IMR-90 (cell line): Measurements from ENCODE around the gene MINK1. TPM values are rescaled to one million over a fixed set of nuclear protein-coding genes. Genes with fewer than 3 reads are reported as not detected.

Experiments
- ATAC-seq: fragments of 200-7000 bp; cut with Tn5 transposase; 2 replicates; pipeline ENCODE4 v1.9.1; 2020; ENCODE audit warnings: low read depth, mild to moderate bottlenecking, moderate library complexity
- BruUV-seq: library from RNA; stranded (reverse); fragments of 400-500 nt; replicated peaks from 2 replicates; lab custom pipeline; 2021; lab: Mats Ljungman, UMichigan
- CTCF ChIA-PET: fragments of 300-600 bp; formaldehyde crosslinking; extraction: SDS; loops from one replicate; lab custom pipeline; 2021; ENCODE audit warnings: antibody characterized with exemption; lab: Yijun Ruan, JAX
- POLR2A ChIA-PET: fragments of 300-600 bp; sonication (Branson Sonifier 250); formaldehyde crosslinking; loops from one replicate; lab custom pipeline; 2022; ENCODE audit warnings: antibody characterized with exemption; ENCODE audit not compliant: unreplicated experiment; lab: Charles Lee
- DNase-seq: peaks from one replicate; pipeline ENCODE4 v3.0.0; 2013
- H2AFZ ChIP-seq: replicated peaks from 2 replicates; pipeline ENCODE3; 2013; ENCODE audit warnings: low read length, mild to moderate bottlenecking; ENCODE audit not compliant: poor library complexity
- H2AK5ac ChIP-seq: 2 replicates; pipeline ENCODE4 v1.6.1; 2013; ENCODE audit warnings: low read depth, low read length, inconsistent platforms
- H2AK9ac ChIP-seq: replicated peaks from 2 replicates; pipeline ENCODE3; 2013; ENCODE audit warnings: mild to moderate bottlenecking, low read depth, low read length, moderate library complexity; ENCODE audit not compliant: poor library complexity
- H2BK120ac ChIP-seq: 2 replicates; pipeline ENCODE4 v1.6.1; 2013; ENCODE audit warnings: low read depth, low read length, inconsistent platforms
- H2BK15ac ChIP-seq: 3 replicates; pipeline ENCODE4 v1.6.1; 2013; ENCODE audit warnings: low read depth, low read length, inconsistent platforms
- H2BK20ac ChIP-seq: 2 replicates; pipeline ENCODE4 v1.6.1; 2013; ENCODE audit warnings: low read depth, mild to moderate bottlenecking, inconsistent platforms, low read length, moderate library complexity
- H2BK5ac ChIP-seq: 2 replicates; pipeline ENCODE4 v1.6.1; 2013; ENCODE audit warnings: mild to moderate bottlenecking, low read depth, low read length, inconsistent platforms; ENCODE audit not compliant: poor library complexity, severe bottlenecking
- H3K14ac ChIP-seq: replicated peaks from 2 replicates; pipeline ENCODE4 v1.6.1; 2013; ENCODE audit warnings: low read depth, low read length, inconsistent platforms
- H3K18ac ChIP-seq: 2 replicates; pipeline ENCODE4 v1.6.1; 2013; ENCODE audit warnings: low read depth, low read length, control low read depth
- H3K23ac ChIP-seq: 2 replicates; pipeline ENCODE4 v1.6.1; 2013; ENCODE audit warnings: low read depth, low read length, inconsistent platforms
- H3K27ac ChIP-seq: 2 replicates; pipeline ENCODE4 v1.5.1; 2013; ENCODE audit warnings: mild to moderate bottlenecking, control low read depth, low read length; ENCODE audit not compliant: insufficient read depth
- H3K27me3 ChIP-seq: 2 replicates; pipeline ENCODE4 v1.6.1; 2013; ENCODE audit warnings: low read length; ENCODE audit not compliant: control insufficient read depth, insufficient read depth
- H3K36me3 ChIP-seq: 2 replicates; pipeline ENCODE4 v1.6.1; 2013; ENCODE audit warnings: low read length, mixed read lengths; ENCODE audit not compliant: control insufficient read depth, insufficient read depth
- H3K4ac ChIP-seq: 2 replicates; pipeline ENCODE4 v1.6.1; 2013; ENCODE audit warnings: low read depth, low read length, inconsistent platforms
- H3K4me1 ChIP-seq: 2 replicates; pipeline ENCODE4 v1.6.1; 2013; ENCODE audit warnings: low read length, mixed read lengths; ENCODE audit not compliant: control insufficient read depth, insufficient read depth
- H3K4me2 ChIP-seq: 2 replicates; pipeline ENCODE4 v1.6.1; 2013; ENCODE audit warnings: low read depth, mild to moderate bottlenecking, control low read depth, low read length, moderate library complexity
- H3K4me3 ChIP-seq: 2 replicates; pipeline ENCODE4 v1.5.1; 2013; ENCODE audit warnings: low read depth, mild to moderate bottlenecking, control low read depth, low read length, moderate library complexity; ENCODE audit not compliant: insufficient read depth
- H3K56ac ChIP-seq: 2 replicates; pipeline ENCODE4 v1.6.1; 2013; ENCODE audit warnings: low read length, inconsistent platforms; ENCODE audit not compliant: insufficient read depth; ENCODE audit errors: extremely low read depth
- H3K79me1 ChIP-seq, 2 experiments: 2 replicates each; pipeline ENCODE4 v1.6.1; 2013; ENCODE audit warnings: low read length in 2 of 2, inconsistent platforms in 1 of 2, low read depth in 1 of 2
- H3K9ac ChIP-seq: 2 replicates; pipeline ENCODE4 v1.6.1; 2013; ENCODE audit warnings: low read depth, low read length, control low read depth
- H3K9me1 ChIP-seq: 2 replicates; pipeline ENCODE4 v1.6.1; 2013; ENCODE audit warnings: low read length, inconsistent platforms; ENCODE audit not compliant: insufficient read depth
- H3K9me3 ChIP-seq: 2 replicates; pipeline ENCODE4 v1.6.1; 2013; ENCODE audit warnings: low read length; ENCODE audit not compliant: control insufficient read depth, insufficient read depth
- H4K20me1 ChIP-seq: 2 replicates; pipeline ENCODE4 v1.6.1; 2013; ENCODE audit warnings: low read length, inconsistent platforms; ENCODE audit not compliant: insufficient read depth
- H4K5ac ChIP-seq: 2 replicates; pipeline ENCODE4 v1.6.1; 2013; ENCODE audit warnings: mild to moderate bottlenecking, low read depth, low read length, control low read depth
- H4K8ac ChIP-seq, 2 experiments: 2 replicates each; pipeline ENCODE4 v1.6.1; 2013; ENCODE audit warnings: low read depth in 2 of 2, low read length in 2 of 2, control low read depth in 1 of 2, inconsistent platforms in 1 of 2
- H4K91ac ChIP-seq: 2 replicates; pipeline ENCODE4 v1.6.1; 2013; ENCODE audit warnings: low read depth, low read length, inconsistent platforms; ENCODE audit not compliant: insufficient read depth
- CEBPB ChIP-seq: IDR thresholded peaks from 2 replicates; pipeline ENCODE4 v1.6.1; 2012; ENCODE audit warnings: low read depth, low read length, improper control_type of control experiment
- RFX5 ChIP-seq: IDR thresholded peaks from 2 replicates; pipeline ENCODE4 v1.8.0; 2012; ENCODE audit warnings: low read depth, mild to moderate bottlenecking, low read length, moderate library complexity
- WGBS, 2 experiments: methylation state at CpG; one replicate each; pipeline versions ENCODE4 v1.1.5 to v1.1.7; 2013; ENCODE audit warnings: missing lambda C conversion rate in 2 of 2; ENCODE audit not compliant: insufficient read length in 1 of 2; ENCODE audit errors: extremely low coverage in 2 of 2; 5-methylcytosine and 5-hydroxymethylcytosine counted together
- dilution Hi-C: fragments of 300-500 bp; cut with HindIII; formaldehyde crosslinking; loops from one replicate; pipeline ENCODE4 v1.14.3; 2018; ENCODE audit warnings: low sequenced_read_pairs; ENCODE audit not compliant: unreplicated experiment
- in situ Hi-C: fragments of 300-500 bp; cut with MboI; formaldehyde crosslinking; loops from 3 replicates; pipeline ENCODE4 v1.14.3; 2019; ENCODE audit warnings: low sequenced_read_pairs, inconsistent platforms, mixed read lengths
- intact Hi-C: fragments of 100-400 bp; cut with micrococcal nuclease; formaldehyde crosslinking; loops from 2 replicates; pipeline ENCODE4 v1.10.0; 2022
- polyA plus RNA-seq, 3 experiments: library from polyadenylated mRNA; depleted of rRNA; stranded (reverse); fragments of >200 nt; gene quantifications; 2 replicates each; pipeline ENCODE4 v1.2.3, GENCODE V29; 2012; ENCODE audit warnings: low replicate concordance in 1 of 3
- total RNA-seq: library from RNA; depleted of rRNA; stranded (reverse); fragments of >200 nt; gene quantifications from 2 replicates; pipeline ENCODE4 v1.2.3, GENCODE V29; 2012

MINK1 gene
- total and polyA plus RNA-seq, 2 of the 4 experiments (the other 2 are of a cell fraction): 12.2 to 40.9 TPM

- Histone ChIP-seq H3K27ac (no peak within 1 kb of the TSS), H3K14ac (no peak within 1 kb of the TSS), H2BK120ac (0 out of 2 replicates have a peak within 1 kb of the TSS, but pooled peaks have one; percentile 0), H3K4me3 (peak within 1 kb of the TSS; percentile 45), H3K79me1 (no peaks in the 10 kb centered on the region), H4K91ac (no peak within 1 kb of the TSS), H3K18ac (0 out of 2 replicates have a peak within 1 kb of the TSS, but pooled peaks have one; percentile 1), H2BK15ac (no peak within 1 kb of the TSS), H3K9me3 (no peaks in the 10 kb centered on the region; the same call in 1 of the 2 replicates), H3K56ac (no peak within 1 kb of the TSS), H4K8ac (peak within 1 kb of the TSS; percentile 16 to 93; a peak in 2 of 4 replicates), H4K5ac (peak within 1 kb of the TSS; percentile 37; the same call in 1 of the 2 replicates), H4K20me1 (no peaks in the 10 kb centered on the region; the same call in none of the 2 replicates), H3K4me1 (no peaks in the 10 kb centered on the region), H3K36me3 (peaks cover 28% of the 10 kb centered on the region), H3K4me2 (peak within 1 kb of the TSS; percentile 50), H3K4ac (peak within 1 kb of the TSS; percentile 40; the same call in 1 of the 2 replicates), H3K23ac (peak within 1 kb of the TSS; percentile 84; the same call in 1 of the 2 replicates), H2BK5ac (no peak within 1 kb of the TSS), H2AFZ (peak within 1 kb of the TSS; percentile 86), H3K27me3 (no peaks in the 10 kb centered on the region; the same call in 1 of the 2 replicates), H2AK9ac (peak within 1 kb of the TSS; percentile 58), H3K9me1 (peaks cover 4% of the 10 kb centered on the region; the same call in 1 of the 2 replicates), H2BK20ac (no peak within 1 kb of the TSS), H3K9ac (no peak within 1 kb of the TSS), H2AK5ac (0 out of 2 replicates have a peak within 1 kb of the TSS, but pooled peaks have one; percentile 48)
- in situ Hi-C loops: no loop called here
- 18% methylated on average over 35 of the region's 60 CpGs; no CpG with 5 or more reads in 1 of the 2 experiments for WGBS, 2 experiments
- intact Hi-C loops: no loop called here
- dilution Hi-C loops: no loop called here
- ChIA-PET CTCF (no interaction called here), POLR2A (no interaction called here)
- ATAC-seq (peak; percentile 58), DNase-seq (peak; percentile 79)
- no TSS peak for BruUV-seq
- TF ChIP-seq RFX5 (no peak), CEBPB (peak; percentile 94)
Observed at GRCh38 chr17:4899341-4900230, 66.4 kb downstream of the MINK1 start, which contains the start of gene C17orf107. Gene C17orf107 (plus strand): TSS chr17:4899536. CDS start chr17:4899763, 227 bp downstream.
